ENCODE measurements around the gene TMED10.

DNA sequence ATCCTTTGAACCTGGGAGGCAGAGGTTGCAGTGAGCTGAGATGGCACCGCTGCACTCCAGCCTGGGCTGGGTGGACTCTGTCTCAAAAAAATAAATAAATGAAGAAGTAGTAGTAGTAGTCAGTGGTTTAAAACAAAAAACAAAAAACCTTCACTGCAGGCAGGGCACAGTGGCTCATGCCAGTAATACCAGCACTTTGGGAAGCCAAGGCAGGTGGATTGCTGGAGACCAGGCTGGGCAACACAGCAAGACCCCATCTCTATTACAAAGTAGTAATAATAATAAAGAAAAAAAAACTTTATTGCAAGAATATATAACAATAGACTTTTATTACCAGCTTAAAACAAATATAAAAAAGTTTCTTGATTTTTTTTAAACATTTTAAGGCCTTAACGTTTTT, 35.8 kb downstream of the TMED10 start:
- TF ChIP-seq TAF1 (IDR thresholded peaks at IDR 0.05; ENCODE audit: borderline replicate concordance, insufficient read depth, low read length) (no peak), POLR2AphosphoS5 (IDR thresholded peaks at IDR 0.05; ENCODE audit: low read depth, low read length) (no peak), SIN3A (IDR thresholded peaks at IDR 0.05; ENCODE audit: borderline replicate concordance, insufficient read depth, low read length) (no peak), REST (IDR thresholded peaks at IDR 0.05; ENCODE audit: insufficient read depth in 1 of 2, low read depth in 2 of 2, low read length in 2 of 2) (no peak), FOXP2 (optimal IDR thresholded peaks at IDR 0.05; ENCODE audit: borderline replicate concordance, extremely low read depth, extremely low read length, insufficient read depth) (no peak)
